ENCODE data around the gene GALK2. TPM values are rescaled to one million over a fixed set of nuclear protein-coding genes. Genes with fewer than 3 reads are reported as not detected.
"Not testable (repeated sequence)": the region's sequence is repeated elsewhere in the genome, so short reads cannot be mapped to it uniquely, and the experiment has no call there.

Gene GALK2
- total RNA-seq, 3 donors from 2014 or later = 26.2 to 69.5 (median 64.1) TPM

GRCh38 chr15:49163678-49164077, 6.4 kb upstream of the GALK2 start:
- intact Hi-C loops (cut with DNase I; ENCODE audit: low total_unique reads) = no loop called here
- TF ChIP-seq POLR2A (IDR thresholded peaks at IDR 0.05) (no peak), CTCF (IDR thresholded peaks at IDR 0.05) (no peak), POLR2AphosphoS5 (IDR thresholded peaks at IDR 0.05) (no peak)

GRCh38 chr15:49164865-49165264, 5.2 kb upstream of the GALK2 start:
- no peaks in the 10 kb centered on the region for H3K27me3 ChIP-seq
- H3K4me3 ChIP-seq = no peak overlapping the region
- no peaks in the 10 kb centered on the region for H3K4me1 ChIP-seq
- intact Hi-C loops (cut with DNase I; ENCODE audit: low total_unique reads) = no loop called here
- H3K9me3 ChIP-seq = no peaks in the 10 kb centered on the region
- no peak for DNase-seq (ENCODE audit: low spot score in 2 of 2)
- TF ChIP-seq POLR2A (IDR thresholded peaks at IDR 0.05) = no peak
- TF ChIP-seq POLR2AphosphoS5 (IDR thresholded peaks at IDR 0.05) = no peak
- no peak for TF ChIP-seq CTCF (IDR thresholded peaks at IDR 0.05)
- no peaks in the 10 kb centered on the region for H3K36me3 ChIP-seq
- H3K27ac ChIP-seq = no peak overlapping the region

More at GRCh38 chr15:49163678-49164077, 6.4 kb upstream of the GALK2 start:
- Histone ChIP-seq H3K4me3 (no peak overlapping the region), H3K4me1 (no peaks in the 10 kb centered on the region), H3K27me3 (no peaks in the 10 kb centered on the region), H3K36me3 (no peaks in the 10 kb centered on the region), H3K27ac (no peak overlapping the region), H3K9me3 (no peaks in the 10 kb centered on the region)
- no peak for DNase-seq (ENCODE audit: low spot score in 2 of 2)

DNA sequence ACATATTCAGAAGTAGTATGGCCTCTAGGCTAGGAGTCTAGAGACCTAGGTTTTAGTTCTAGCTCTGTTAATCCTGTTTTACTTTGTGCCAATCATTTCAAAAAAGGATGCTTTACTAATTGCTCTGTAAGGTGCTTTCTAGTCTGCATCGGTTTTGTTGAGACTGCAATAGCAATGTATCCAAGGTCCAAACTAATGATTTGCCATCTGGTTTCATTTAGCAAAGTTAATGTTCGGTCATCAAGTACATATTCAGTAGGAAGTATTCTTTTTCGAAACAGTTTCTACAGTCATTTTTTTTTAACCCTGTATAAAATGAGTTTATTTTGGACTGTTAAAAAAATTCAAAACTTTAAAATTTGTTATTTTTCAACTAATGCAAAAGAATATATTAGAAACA, 2.0 kb upstream of the GALK2 start:
- no peaks in the 10 kb centered on the region for H3K36me3 ChIP-seq
- no peaks in the 10 kb centered on the region for H3K4me1 ChIP-seq
- intact Hi-C loops (cut with DNase I; ENCODE audit: low total_unique reads) = no loop called here
- TF ChIP-seq CTCF (IDR thresholded peaks at IDR 0.05) (no peak), POLR2AphosphoS5 (IDR thresholded peaks at IDR 0.05) (no peak), POLR2A (IDR thresholded peaks at IDR 0.05) (no peak)
- no peak for DNase-seq (ENCODE audit: low spot score in 2 of 2)
- no peaks in the 10 kb centered on the region for H3K9me3 ChIP-seq
- no peaks in the 10 kb centered on the region for H3K27me3 ChIP-seq
- no peak overlapping the region for H3K4me3 ChIP-seq
- H3K27ac ChIP-seq = no peak overlapping the region

GRCh38 chr15:49171790-49172189, 1.7 kb downstream of the GALK2 start:
- Histone ChIP-seq H3K9me3 (no peaks in the 10 kb centered on the region), H3K27me3 (no peaks in the 10 kb centered on the region), H3K4me1 (no peaks in the 10 kb centered on the region), H3K27ac (no peak overlapping the region), H3K4me3 (no peak overlapping the region), H3K36me3 (no peaks in the 10 kb centered on the region)
- intact Hi-C loops (cut with DNase I; ENCODE audit: low total_unique reads) = no loop called here
- TF ChIP-seq POLR2A (IDR thresholded peaks at IDR 0.05) (no peak), CTCF (IDR thresholded peaks at IDR 0.05) (no peak), POLR2AphosphoS5 (IDR thresholded peaks at IDR 0.05) (no peak)
- no peak for DNase-seq (ENCODE audit: low spot score in 2 of 2)

- H3K9me3 ChIP-seq = no peaks in the 10 kb centered on the region
- no peak overlapping the region for H3K27ac ChIP-seq
- no peaks in the 10 kb centered on the region for H3K36me3 ChIP-seq
- no peaks in the 10 kb centered on the region for H3K4me1 ChIP-seq
- intact Hi-C loops (cut with DNase I; ENCODE audit: low total_unique reads) = no loop called here
- no peak for TF ChIP-seq POLR2A (IDR thresholded peaks at IDR 0.05)
- no peak overlapping the region for H3K4me3 ChIP-seq
- DNase-seq (ENCODE audit: low spot score in 2 of 2) = no peak
- no peaks in the 10 kb centered on the region for H3K27me3 ChIP-seq
Measured at GRCh38 chr15:49174902-49175301, 4.9 kb downstream of the GALK2 start.

GRCh38 chr15:49175582-49176397, 5.7 kb downstream of the GALK2 start:
- H3K9me3 ChIP-seq; DNase-seq (ENCODE audit: low spot score in 2 of 2); H3K4me3 ChIP-seq; H3K4me1 ChIP-seq; H3K36me3 ChIP-seq; H3K27me3 ChIP-seq; intact Hi-C loops (cut with DNase I; ENCODE audit: low total_unique reads); H3K27ac ChIP-seq: not testable (repeated sequence)

Data from breast epithelium (tissue), 4 donors.